Measurements from ENCODE around the gene LCE3C.

DNA sequence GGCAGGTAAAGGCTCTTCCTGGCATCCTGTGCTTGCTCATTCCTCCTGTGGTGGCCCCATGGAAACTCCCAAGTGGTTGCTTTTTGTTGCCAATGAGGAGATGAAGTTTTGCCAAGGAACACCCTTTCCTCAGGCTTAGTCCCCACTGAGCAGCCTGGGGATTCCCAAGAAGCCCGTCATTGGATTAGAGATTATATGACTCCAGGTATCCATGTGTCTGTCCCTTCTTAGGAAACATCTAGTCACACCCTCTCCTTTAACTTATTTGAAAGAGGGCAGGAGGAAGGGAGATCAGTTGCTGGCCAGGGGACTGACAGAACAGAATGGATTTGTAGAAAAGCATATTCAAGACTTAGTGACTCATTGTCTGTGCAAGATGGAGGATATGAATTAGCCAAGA, 26.7 kb downstream of the LCE3C start:
- TF ChIP-seq, protein P1, sequence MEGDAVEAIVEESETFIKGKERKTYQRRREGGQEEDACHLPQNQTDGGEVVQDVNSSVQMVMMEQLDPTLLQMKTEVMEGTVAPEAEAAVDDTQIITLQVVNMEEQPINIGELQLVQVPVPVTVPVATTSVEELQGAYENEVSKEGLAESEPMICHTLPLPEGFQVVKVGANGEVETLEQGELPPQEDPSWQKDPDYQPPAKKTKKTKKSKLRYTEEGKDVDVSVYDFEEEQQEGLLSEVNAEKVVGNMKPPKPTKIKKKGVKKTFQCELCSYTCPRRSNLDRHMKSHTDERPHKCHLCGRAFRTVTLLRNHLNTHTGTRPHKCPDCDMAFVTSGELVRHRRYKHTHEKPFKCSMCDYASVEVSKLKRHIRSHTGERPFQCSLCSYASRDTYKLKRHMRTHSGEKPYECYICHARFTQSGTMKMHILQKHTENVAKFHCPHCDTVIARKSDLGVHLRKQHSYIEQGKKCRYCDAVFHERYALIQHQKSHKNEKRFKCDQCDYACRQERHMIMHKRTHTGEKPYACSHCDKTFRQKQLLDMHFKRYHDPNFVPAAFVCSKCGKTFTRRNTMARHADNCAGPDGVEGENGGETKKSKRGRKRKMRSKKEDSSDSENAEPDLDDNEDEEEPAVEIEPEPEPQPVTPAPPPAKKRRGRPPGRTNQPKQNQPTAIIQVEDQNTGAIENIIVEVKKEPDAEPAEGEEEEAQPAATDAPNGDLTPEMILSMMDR (conservative IDR thresholded peaks at IDR 0.05; ENCODE audit: low read depth in 2 of 2): no peak
- TF ChIP-seq EZH2 (IDR thresholded peaks at IDR 0.05; ENCODE audit: low read depth, unreplicated experiment) (no peak), NANOG (IDR thresholded peaks at IDR 0.05; ENCODE audit: borderline replicate concordance) (no peak), STAT1 (IDR thresholded peaks at IDR 0.05; ENCODE audit: unreplicated experiment) (no peak), EZH2phosphoT487 (IDR thresholded peaks at IDR 0.05; ENCODE audit: unreplicated experiment) (no peak), POLR2AphosphoS5 (IDR thresholded peaks at IDR 0.05; ENCODE audit: low read depth) (no peak), ZNF331 (CRISPR knock-in tag; IDR thresholded peaks at IDR 0.05; ENCODE audit: low read depth) (no peak), JUNB (IDR thresholded peaks at IDR 0.05; ENCODE audit: unreplicated experiment) (no peak), CREB1 (CRISPR knock-in tag; IDR thresholded peaks at IDR 0.05; ENCODE audit: low read depth) (no peak), ZNF114 (CRISPR knock-in tag; IDR thresholded peaks at IDR 0.05) (no peak)
- TF ChIP-seq, protein P2, sequence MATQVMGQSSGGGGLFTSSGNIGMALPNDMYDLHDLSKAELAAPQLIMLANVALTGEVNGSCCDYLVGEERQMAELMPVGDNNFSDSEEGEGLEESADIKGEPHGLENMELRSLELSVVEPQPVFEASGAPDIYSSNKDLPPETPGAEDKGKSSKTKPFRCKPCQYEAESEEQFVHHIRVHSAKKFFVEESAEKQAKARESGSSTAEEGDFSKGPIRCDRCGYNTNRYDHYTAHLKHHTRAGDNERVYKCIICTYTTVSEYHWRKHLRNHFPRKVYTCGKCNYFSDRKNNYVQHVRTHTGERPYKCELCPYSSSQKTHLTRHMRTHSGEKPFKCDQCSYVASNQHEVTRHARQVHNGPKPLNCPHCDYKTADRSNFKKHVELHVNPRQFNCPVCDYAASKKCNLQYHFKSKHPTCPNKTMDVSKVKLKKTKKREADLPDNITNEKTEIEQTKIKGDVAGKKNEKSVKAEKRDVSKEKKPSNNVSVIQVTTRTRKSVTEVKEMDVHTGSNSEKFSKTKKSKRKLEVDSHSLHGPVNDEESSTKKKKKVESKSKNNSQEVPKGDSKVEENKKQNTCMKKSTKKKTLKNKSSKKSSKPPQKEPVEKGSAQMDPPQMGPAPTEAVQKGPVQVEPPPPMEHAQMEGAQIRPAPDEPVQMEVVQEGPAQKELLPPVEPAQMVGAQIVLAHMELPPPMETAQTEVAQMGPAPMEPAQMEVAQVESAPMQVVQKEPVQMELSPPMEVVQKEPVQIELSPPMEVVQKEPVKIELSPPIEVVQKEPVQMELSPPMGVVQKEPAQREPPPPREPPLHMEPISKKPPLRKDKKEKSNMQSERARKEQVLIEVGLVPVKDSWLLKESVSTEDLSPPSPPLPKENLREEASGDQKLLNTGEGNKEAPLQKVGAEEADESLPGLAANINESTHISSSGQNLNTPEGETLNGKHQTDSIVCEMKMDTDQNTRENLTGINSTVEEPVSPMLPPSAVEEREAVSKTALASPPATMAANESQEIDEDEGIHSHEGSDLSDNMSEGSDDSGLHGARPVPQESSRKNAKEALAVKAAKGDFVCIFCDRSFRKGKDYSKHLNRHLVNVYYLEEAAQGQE (IDR thresholded peaks at IDR 0.05; ENCODE audit: unreplicated experiment): no peak
- TF ChIP-seq, protein P3, sequence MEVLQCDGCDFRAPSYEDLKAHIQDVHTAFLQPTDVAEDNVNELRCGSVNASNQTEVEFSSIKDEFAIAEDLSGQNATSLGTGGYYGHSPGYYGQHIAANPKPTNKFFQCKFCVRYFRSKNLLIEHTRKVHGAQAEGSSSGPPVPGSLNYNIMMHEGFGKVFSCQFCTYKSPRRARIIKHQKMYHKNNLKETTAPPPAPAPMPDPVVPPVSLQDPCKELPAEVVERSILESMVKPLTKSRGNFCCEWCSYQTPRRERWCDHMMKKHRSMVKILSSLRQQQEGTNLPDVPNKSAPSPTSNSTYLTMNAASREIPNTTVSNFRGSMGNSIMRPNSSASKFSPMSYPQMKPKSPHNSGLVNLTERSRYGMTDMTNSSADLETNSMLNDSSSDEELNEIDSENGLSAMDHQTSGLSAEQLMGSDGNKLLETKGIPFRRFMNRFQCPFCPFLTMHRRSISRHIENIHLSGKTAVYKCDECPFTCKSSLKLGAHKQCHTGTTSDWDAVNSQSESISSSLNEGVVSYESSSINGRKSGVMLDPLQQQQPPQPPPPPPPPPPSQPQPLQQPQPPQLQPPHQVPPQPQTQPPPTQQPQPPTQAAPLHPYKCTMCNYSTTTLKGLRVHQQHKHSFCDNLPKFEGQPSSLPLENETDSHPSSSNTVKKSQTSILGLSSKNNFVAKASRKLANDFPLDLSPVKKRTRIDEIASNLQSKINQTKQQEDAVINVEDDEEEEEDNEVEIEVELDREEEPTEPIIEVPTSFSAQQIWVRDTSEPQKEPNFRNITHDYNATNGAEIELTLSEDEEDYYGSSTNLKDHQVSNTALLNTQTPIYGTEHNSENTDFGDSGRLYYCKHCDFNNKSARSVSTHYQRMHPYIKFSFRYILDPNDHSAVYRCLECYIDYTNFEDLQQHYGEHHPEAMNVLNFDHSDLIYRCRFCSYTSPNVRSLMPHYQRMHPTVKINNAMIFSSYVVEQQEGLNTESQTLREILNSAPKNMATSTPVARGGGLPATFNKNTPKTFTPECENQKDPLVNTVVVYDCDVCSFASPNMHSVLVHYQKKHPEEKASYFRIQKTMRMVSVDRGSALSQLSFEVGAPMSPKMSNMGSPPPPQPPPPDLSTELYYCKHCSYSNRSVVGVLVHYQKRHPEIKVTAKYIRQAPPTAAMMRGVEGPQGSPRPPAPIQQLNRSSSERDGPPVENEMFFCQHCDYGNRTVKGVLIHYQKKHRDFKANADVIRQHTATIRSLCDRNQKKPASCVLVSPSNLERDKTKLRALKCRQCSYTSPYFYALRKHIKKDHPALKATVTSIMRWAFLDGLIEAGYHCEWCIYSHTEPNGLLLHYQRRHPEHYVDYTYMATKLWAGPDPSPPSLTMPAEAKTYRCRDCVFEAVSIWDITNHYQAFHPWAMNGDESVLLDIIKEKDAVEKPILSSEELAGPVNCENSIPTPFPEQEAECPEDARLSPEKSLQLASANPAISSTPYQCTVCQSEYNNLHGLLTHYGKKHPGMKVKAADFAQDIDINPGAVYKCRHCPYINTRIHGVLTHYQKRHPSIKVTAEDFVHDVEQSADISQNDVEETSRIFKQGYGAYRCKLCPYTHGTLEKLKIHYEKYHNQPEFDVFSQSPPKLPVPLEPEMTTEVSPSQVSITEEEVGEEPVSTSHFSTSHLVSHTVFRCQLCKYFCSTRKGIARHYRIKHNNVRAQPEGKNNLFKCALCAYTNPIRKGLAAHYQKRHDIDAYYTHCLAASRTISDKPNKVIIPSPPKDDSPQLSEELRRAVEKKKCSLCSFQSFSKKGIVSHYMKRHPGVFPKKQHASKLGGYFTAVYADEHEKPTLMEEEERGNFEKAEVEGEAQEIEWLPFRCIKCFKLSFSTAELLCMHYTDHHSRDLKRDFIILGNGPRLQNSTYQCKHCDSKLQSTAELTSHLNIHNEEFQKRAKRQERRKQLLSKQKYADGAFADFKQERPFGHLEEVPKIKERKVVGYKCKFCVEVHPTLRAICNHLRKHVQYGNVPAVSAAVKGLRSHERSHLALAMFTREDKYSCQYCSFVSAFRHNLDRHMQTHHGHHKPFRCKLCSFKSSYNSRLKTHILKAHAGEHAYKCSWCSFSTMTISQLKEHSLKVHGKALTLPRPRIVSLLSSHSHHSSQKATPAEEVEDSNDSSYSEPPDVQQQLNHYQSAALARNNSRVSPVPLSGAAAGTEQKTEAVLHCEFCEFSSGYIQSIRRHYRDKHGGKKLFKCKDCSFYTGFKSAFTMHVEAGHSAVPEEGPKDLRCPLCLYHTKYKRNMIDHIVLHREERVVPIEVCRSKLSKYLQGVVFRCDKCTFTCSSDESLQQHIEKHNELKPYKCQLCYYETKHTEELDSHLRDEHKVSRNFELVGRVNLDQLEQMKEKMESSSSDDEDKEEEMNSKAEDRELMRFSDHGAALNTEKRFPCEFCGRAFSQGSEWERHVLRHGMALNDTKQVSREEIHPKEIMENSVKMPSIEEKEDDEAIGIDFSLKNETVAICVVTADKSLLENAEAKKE (CRISPR knock-in tag; IDR thresholded peaks at IDR 0.05): no peak
- TF ChIP-seq, protein P4, sequence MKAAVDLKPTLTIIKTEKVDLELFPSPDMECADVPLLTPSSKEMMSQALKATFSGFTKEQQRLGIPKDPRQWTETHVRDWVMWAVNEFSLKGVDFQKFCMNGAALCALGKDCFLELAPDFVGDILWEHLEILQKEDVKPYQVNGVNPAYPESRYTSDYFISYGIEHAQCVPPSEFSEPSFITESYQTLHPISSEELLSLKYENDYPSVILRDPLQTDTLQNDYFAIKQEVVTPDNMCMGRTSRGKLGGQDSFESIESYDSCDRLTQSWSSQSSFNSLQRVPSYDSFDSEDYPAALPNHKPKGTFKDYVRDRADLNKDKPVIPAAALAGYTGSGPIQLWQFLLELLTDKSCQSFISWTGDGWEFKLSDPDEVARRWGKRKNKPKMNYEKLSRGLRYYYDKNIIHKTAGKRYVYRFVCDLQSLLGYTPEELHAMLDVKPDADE (IDR thresholded peaks at IDR 0.05): no peak

Data from GM23338 (cell line).